Kidney (tissue), 14 donors: ENCODE data around the gene C9orf50. TPM values are rescaled to one million over a fixed set of nuclear protein-coding genes. Genes with fewer than 3 reads are reported as not detected.

Source experiments
- DNase-seq, 5 donors: peaks; one replicate each; pipeline ENCODE4 v3.0.0-alpha.2; 2013 to 2020
- FAIRE-seq: peaks from 2 replicates; lab custom pipeline; 2012; peaks lifted over from hg19 to GRCh38; lab: Jason Lieb, UNC
- H3K27ac ChIP-seq, 2 donors: one replicate each; pipeline ENCODE4 v1.7.0; 2013; ENCODE audit warnings: low read depth in 2 of 2, low read length in 2 of 2, inconsistent platforms in 1 of 2
- H3K27me3 ChIP-seq: one replicate; pipeline ENCODE4 v1.7.1; 2013; ENCODE audit warnings: low read length, inconsistent platforms; ENCODE audit not compliant: control insufficient read depth, insufficient read depth
- H3K36me3 ChIP-seq, 3 donors: one replicate each; pipeline versions ENCODE4 v1.7.0 to v1.7.1; 2013; ENCODE audit warnings: low read length in 3 of 3, control low read depth in 1 of 3, inconsistent platforms in 1 of 3; ENCODE audit not compliant: insufficient read depth in 3 of 3, control insufficient read depth in 2 of 3
- H3K4me1 ChIP-seq, 3 donors: one replicate each; pipeline versions ENCODE4 v1.7.0 to v1.7.1; 2013; ENCODE audit warnings: low read length in 3 of 3, inconsistent platforms in 1 of 3, low read depth in 1 of 3; ENCODE audit not compliant: control insufficient read depth in 2 of 3, insufficient read depth in 2 of 3
- H3K4me3 ChIP-seq, 3 donors: one replicate each; pipeline versions ENCODE4 v1.7.0 to v1.8.1; 2013; ENCODE audit warnings: low read length in 3 of 3, control low read depth in 1 of 3, inconsistent platforms in 1 of 3
- H3K9ac ChIP-seq, 3 donors: one replicate each; pipeline versions ENCODE4 v1.7.0 to v1.7.1; 2013; ENCODE audit warnings: low read length in 3 of 3, control low read depth in 1 of 3, inconsistent platforms in 1 of 3
- H3K9me3 ChIP-seq, 3 donors: one replicate each; pipeline versions ENCODE4 v1.7.0 to v1.7.1; 2013; ENCODE audit warnings: low read length in 3 of 3, control low read depth in 1 of 3, inconsistent platforms in 1 of 3; ENCODE audit not compliant: control insufficient read depth in 2 of 3, insufficient read depth in 1 of 3
- CTCF ChIP-seq: IDR thresholded peaks from 3 replicates; pipeline ENCODE4 v1.5.1; 2012; ENCODE audit warnings: mild to moderate bottlenecking, moderate library complexity, borderline replicate concordance; ENCODE audit not compliant: insufficient read depth; ENCODE audit errors: extremely low read depth
- intact Hi-C: fragments of 100-400 bp; cut with DNase I; formaldehyde crosslinking; loops from one replicate; pipeline ENCODE4 v1.11.1; 2022
- polyA plus RNA-seq: library from polyadenylated mRNA; stranded (reverse); fragments of 350-450 nt; fragmentation: Illumina TruSeq; extraction: RNeasy Lipid Tissue Mini Kit (QIAGEN cat#74804); gene quantifications from one replicate; pipeline ENCODE4 v1.2.3, GENCODE V29; 2014; ENCODE audit warnings: low read depth, low replicate concordance; ENCODE audit not compliant: insufficient read depth
- total RNA-seq: library from RNA; stranded (reverse); fragmentation: NEBNext Ultra II Directional; extraction: Animal tissue kit (Norgen Biotek cat#: 25700); gene quantifications from one replicate; pipeline ENCODE4 v1.2.1, GENCODE V29; 2021
- donor health status: control.
- donor health status: control.
- donor health status: control.
- donor health status: control.
- donor health status: control.
- donor health status: DM: yes; HTN: yes; CAD: no.
- donor health status: Normal renal cell carcinoma (clear cell type).

The C9orf50 gene
- total and polyA plus RNA-seq, 2 donors from 2014 or later: 1.1 to 2.8 TPM

- FAIRE-seq (no peak), DNase-seq (no peak)
- H3K27me3 ChIP-seq: no peaks in the 10 kb centered on the region
Observed at GRCh38 chr9:129647635-129648034, 26.7 kb upstream of the C9orf50 start.

GRCh38 chr9:129646654-129647053, 25.8 kb upstream of the C9orf50 start:
- intact Hi-C loops: loop anchor here (10.0 kb wide), 1 partner anchor 138 kb away; no protein-coding TSS in a partner anchor
- no peaks in the 10 kb centered on the region for H3K36me3 ChIP-seq
- no peak for FAIRE-seq
- no peak overlapping the region for H3K9ac ChIP-seq
- DNase-seq: no peak
- H3K27me3 ChIP-seq: no peaks in the 10 kb centered on the region
- H3K9me3 ChIP-seq: no peaks in the 10 kb centered on the region
- peaks cover 0 to 3% (median 0%) of the 10 kb centered on the region in 3 donors for H3K4me1 ChIP-seq
- H3K4me3 ChIP-seq: no peak overlapping the region
- no peak overlapping the region for H3K27ac ChIP-seq
- TF ChIP-seq CTCF: no peak

More at GRCh38 chr9:129647635-129648034, 26.7 kb upstream of the C9orf50 start:
- TF ChIP-seq CTCF: no peak
- H3K4me1 ChIP-seq: no peaks in the 10 kb centered on the region
- intact Hi-C loops: loop anchor here (10.0 kb wide), 1 partner anchor 137 kb away; no protein-coding TSS in a partner anchor
- no peaks in the 10 kb centered on the region for H3K9me3 ChIP-seq
- H3K27ac ChIP-seq: no peak overlapping the region
- H3K4me3 ChIP-seq: no peak overlapping the region
- H3K36me3 ChIP-seq: no peaks in the 10 kb centered on the region
- H3K9ac ChIP-seq: no peak overlapping the region

- DNase-seq (no peak), FAIRE-seq (no peak)
- no peaks in the 10 kb centered on the region for H3K9me3 ChIP-seq
- no peak overlapping the region for H3K4me3 ChIP-seq
- peaks cover 0 to 5% (median 0%) of the 10 kb centered on the region in 3 donors for H3K4me1 ChIP-seq
- no peaks in the 10 kb centered on the region for H3K27me3 ChIP-seq
- TF ChIP-seq CTCF: no peak
- H3K27ac ChIP-seq: no peak overlapping the region
- no peak overlapping the region for H3K9ac ChIP-seq
- intact Hi-C loops: loop anchor here (10.0 kb wide), 1 partner anchor 139 kb away; no protein-coding TSS in a partner anchor
- no peaks in the 10 kb centered on the region for H3K36me3 ChIP-seq
Observed at GRCh38 chr9:129646252-129646651, 25.4 kb upstream of the C9orf50 start.

GRCh38 chr9:129644902-129645301, 24.0 kb upstream of the C9orf50 start:
- Histone ChIP-seq H3K27me3 (no peaks in the 10 kb centered on the region), H3K4me3 (no peak overlapping the region), H3K36me3 (no peaks in the 10 kb centered on the region), H3K4me1 (peaks cover 0 to 18% (median 8%) of the 10 kb centered on the region in 3 donors), H3K9me3 (no peaks in the 10 kb centered on the region), H3K9ac (no peak overlapping the region), H3K27ac (no peak overlapping the region)
- no peak for TF ChIP-seq CTCF
- FAIRE-seq (no peak), DNase-seq (no peak)
- intact Hi-C loops: loop anchor here (10.0 kb wide), 1 partner anchor 140 kb away; no protein-coding TSS in a partner anchor
